Astrocyte of the cerebellum (primary cell): ENCODE data around the gene MTR.

Source experiments
- DNase-seq: peaks from one replicate; pipeline ENCODE4 v3.0.0-alpha.2; 2011; ENCODE audit warnings: low read depth
- H3K4me3 ChIP-seq: 2 replicates; pipeline ENCODE4 v1.5.1; 2011; ENCODE audit warnings: mild to moderate bottlenecking, low read depth, low read length, moderate library complexity
- in situ Hi-C: cut with HindIII; loops from 2 replicates; pipeline ENCODE4 v1.10.0; 2017; ENCODE audit warnings: low sequenced_read_pairs
- TF ChIP-seq, protein P1 (sequence below): IDR thresholded peaks from 2 replicates; pipeline ENCODE4 v1.5.1; 2012; ENCODE audit warnings: low read length, low read depth, moderate library complexity, mild to moderate bottlenecking; ENCODE audit errors: missing control alignments

MTR gene

GRCh38 chr1:236819856-236820255 lies 24.8 kb downstream of the MTR start:
- no peak overlapping the region for H3K4me3 ChIP-seq
- in situ Hi-C loops = no loop called here
- TF ChIP-seq, protein P1, sequence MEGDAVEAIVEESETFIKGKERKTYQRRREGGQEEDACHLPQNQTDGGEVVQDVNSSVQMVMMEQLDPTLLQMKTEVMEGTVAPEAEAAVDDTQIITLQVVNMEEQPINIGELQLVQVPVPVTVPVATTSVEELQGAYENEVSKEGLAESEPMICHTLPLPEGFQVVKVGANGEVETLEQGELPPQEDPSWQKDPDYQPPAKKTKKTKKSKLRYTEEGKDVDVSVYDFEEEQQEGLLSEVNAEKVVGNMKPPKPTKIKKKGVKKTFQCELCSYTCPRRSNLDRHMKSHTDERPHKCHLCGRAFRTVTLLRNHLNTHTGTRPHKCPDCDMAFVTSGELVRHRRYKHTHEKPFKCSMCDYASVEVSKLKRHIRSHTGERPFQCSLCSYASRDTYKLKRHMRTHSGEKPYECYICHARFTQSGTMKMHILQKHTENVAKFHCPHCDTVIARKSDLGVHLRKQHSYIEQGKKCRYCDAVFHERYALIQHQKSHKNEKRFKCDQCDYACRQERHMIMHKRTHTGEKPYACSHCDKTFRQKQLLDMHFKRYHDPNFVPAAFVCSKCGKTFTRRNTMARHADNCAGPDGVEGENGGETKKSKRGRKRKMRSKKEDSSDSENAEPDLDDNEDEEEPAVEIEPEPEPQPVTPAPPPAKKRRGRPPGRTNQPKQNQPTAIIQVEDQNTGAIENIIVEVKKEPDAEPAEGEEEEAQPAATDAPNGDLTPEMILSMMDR = no peak
- no peak for DNase-seq

DNA sequence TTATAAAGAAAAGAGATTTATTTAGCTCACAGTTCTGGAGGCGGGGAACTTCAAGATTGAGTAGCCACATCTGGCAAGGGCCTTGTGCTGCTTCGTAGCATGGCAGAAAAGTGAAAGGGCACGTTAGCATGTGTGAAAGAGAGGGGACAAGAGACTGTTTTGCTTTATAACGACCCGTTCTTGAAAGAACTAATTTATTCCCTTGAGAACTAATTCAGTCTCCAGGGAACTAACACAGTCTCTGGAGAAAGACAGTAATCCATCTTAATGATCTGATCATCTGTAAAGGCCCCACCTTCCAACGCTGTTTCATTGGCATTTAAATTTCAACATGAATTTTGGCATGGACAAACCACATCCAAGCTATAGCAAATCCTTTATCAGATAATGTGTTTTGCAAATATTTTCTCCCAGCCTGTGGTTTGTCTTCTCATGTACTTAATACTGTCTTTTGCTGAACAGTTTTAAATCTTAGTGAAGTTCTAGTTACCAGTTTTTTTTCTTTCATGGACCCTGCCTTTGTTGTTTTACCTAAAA lies 26.1 kb downstream of the MTR start:
- TF ChIP-seq, protein P1 = no peak
- DNase-seq = no peak
- in situ Hi-C loops = no loop called here
- H3K4me3 ChIP-seq = no peak overlapping the region

- no peak overlapping the region for H3K4me3 ChIP-seq
- TF ChIP-seq, protein P1 = no peak
- no peak for DNase-seq
- in situ Hi-C loops = no loop called here
Observed at GRCh38 chr1:236823559-236823958, 28.5 kb downstream of the MTR start.

DNA sequence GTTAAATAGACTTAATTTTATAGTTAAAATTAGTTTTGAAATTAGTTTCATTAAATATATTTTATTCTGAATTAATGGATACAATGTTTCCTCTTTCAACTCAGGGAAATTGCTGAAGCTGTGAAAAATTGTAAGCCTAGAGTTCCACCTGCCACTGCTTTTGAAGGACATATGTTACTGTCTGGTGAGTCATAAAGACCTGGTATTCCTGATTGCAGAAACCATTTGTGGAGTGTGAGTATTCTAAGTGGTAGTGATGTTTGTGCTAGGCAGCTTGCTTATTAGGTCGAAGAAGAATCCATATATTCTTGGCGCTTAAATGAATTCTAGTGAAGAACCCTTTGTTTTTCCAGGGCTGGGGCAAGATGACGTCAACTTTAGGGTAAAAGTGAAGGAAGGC lies 34.0 kb downstream of the MTR start:
- no peak for DNase-seq
- TF ChIP-seq, protein P1 = no peak
- H3K4me3 ChIP-seq = no peak overlapping the region
- in situ Hi-C loops = no loop called here

DNA sequence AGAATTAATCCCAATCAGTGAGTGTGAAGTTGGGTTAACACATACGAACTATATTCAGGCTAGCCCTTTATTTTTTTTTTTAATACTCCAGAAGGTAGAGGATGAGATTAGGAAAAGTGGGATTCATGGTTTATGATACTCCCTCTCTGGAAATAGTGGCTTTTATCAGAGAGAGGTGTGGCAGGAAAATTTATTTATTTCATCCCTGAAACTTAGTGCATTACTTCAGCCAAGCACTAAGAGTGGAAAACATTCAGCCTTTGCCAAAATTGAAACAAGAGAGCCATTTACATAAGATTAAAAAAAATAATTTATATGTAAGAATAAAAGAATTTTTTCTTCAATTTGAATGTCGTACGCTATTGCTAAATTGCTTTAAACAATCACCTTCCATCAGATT lies 35.0 kb downstream of the MTR start:
- no peak overlapping the region for H3K4me3 ChIP-seq
- TF ChIP-seq, protein P1 = no peak
- DNase-seq = no peak
- in situ Hi-C loops = no loop called here

GRCh38 chr1:236830560-236830959 lies 35.5 kb downstream of the MTR start:
- no peak overlapping the region for H3K4me3 ChIP-seq
- DNase-seq = no peak
- in situ Hi-C loops = no loop called here
- TF ChIP-seq, protein P1 = no peak

DNA sequence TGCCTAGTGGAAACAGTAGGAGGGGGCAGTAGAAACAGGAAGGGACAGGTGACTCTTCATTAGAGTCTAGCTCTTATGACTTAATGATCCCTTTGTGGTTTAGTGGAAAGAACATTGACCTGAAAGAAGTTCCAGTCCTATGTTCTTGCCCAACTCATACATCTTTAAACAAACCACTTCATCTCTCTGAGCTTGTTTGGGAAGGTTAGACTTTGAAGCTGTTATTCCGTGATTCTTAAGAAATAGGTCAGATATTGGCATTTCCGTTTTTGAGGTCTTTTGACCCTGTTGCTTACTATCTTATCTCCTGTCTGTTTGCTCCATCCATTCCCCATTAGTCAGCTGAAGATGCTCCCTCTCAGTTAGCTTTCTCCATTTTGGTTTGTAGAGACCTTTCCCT lies 38.5 kb downstream of the MTR start:
- in situ Hi-C loops = no loop called here
- DNase-seq = no peak
- no peak overlapping the region for H3K4me3 ChIP-seq
- TF ChIP-seq, protein P1 = no peak
